ENCODE data around the gene SH3BGRL2.

- TF ChIP-seq CTCF (conservative IDR thresholded peaks at IDR 0.05; ENCODE audit: low read length) (no peak), EZH2phosphoT487 (IDR thresholded peaks at IDR 0.05; ENCODE audit: borderline replicate concordance, low read depth, low read length) (no peak)
These were observed 28.3 kb upstream of the SH3BGRL2 start for GRCh38 chr6:79602859-79603258.

All from OCI-LY7 (cell line).